HepG2 (cell line): ENCODE measurements around the gene APOA1. TPM values are rescaled to one million over a fixed set of nuclear protein-coding genes. Genes with fewer than 3 reads are reported as not detected.
A peak's percentile ranks its signal among the peaks of the same experiment; 100 is the strongest.

Experiments used
- HNF4A ChIP-seq: sonication (generic); formaldehyde crosslinking; IDR thresholded peaks from 2 replicates; pipeline ENCODE4 v1.4.0; 2020; ENCODE audit warnings: missing genetic modification reagents
- PHF20 ChIP-seq: sonication (generic); formaldehyde crosslinking; IDR thresholded peaks from 2 replicates; pipeline ENCODE4 v1.5.0; 2020; ENCODE audit warnings: mild to moderate bottlenecking, missing genetic modification reagents
- PHF5A ChIP-seq: IDR thresholded peaks from one replicate; pipeline ENCODE4 v1.6.1; 2018; ENCODE audit warnings: low read depth, missing genetic modification reagents; ENCODE audit not compliant: unreplicated experiment
- TBX2 ChIP-seq: sonication (generic); formaldehyde crosslinking; IDR thresholded peaks from 2 replicates; pipeline ENCODE4 v1.5.0; 2020; ENCODE audit warnings: missing genetic modification reagents, mild to moderate bottlenecking, borderline replicate concordance
- ZBTB43 ChIP-seq: sonication (generic); formaldehyde crosslinking; conservative IDR thresholded peaks from 2 replicates; pipeline ENCODE4 v1.4.0; 2020; ENCODE audit warnings: missing genetic modification reagents
- ZBTB46 ChIP-seq: sonication (generic); formaldehyde crosslinking; IDR thresholded peaks from 2 replicates; pipeline ENCODE4 v1.4.0; 2020; ENCODE audit warnings: mild to moderate bottlenecking, missing genetic modification reagents, borderline replicate concordance
- ZFP36 ChIP-seq: fragments of 150-350 bp; IDR thresholded peaks from 2 replicates; pipeline ENCODE4 v1.6.1; 2018; ENCODE audit warnings: borderline replicate concordance, low read length, low read depth; ENCODE audit not compliant: partially characterized antibody
- ZNF251 ChIP-seq: sonication (generic); formaldehyde crosslinking; IDR thresholded peaks from 2 replicates; pipeline ENCODE4 v1.9.0; 2021; ENCODE audit warnings: mild to moderate bottlenecking, missing genetic modification reagents
- ZNF33B ChIP-seq: sonication (generic); formaldehyde crosslinking; IDR thresholded peaks from 2 replicates; pipeline ENCODE4 v1.5.1; 2020; ENCODE audit warnings: mild to moderate bottlenecking, missing genetic modification reagents
- ZNF460 ChIP-seq: sonication (generic); formaldehyde crosslinking; IDR thresholded peaks from 2 replicates; pipeline ENCODE4 v1.5.1; 2020; ENCODE audit warnings: missing genetic modification reagents, mild to moderate bottlenecking, borderline replicate concordance
- ZNF644 ChIP-seq: IDR thresholded peaks from 2 replicates; pipeline ENCODE4 v1.6.1; 2016; ENCODE audit warnings: low read depth
- polyA plus RNA-seq, 8 experiments: library from polyadenylated mRNA; depleted of rRNA in 3 of 8; stranded (reverse) in 7 of 8; unstranded in 1 of 8; fragments of >200 nt; fragmentation: Illumina TruSeq in 4 of 8; extraction: Trizol in 4 of 8; gene quantifications; 2 replicates each; pipeline versions ENCODE4 v1.2.1 to v1.2.3, GENCODE V29; 2011 to 2016; ENCODE audit warnings: low read depth in 4 of 8, missing spikeins in 1 of 8, mixed read lengths in 1 of 8; ENCODE audit not compliant: insufficient read depth in 1 of 8
- total RNA-seq, 5 experiments: library from RNA; depleted of rRNA; stranded (reverse); fragments of >200 nt; fragmentation: Illumina TruSeq; extraction: Trizol; gene quantifications; 2 replicates each; pipeline ENCODE4 v1.2.3, GENCODE V29; 2016; ENCODE audit warnings: low read depth in 1 of 5
- TF ChIP-seq, protein P1 (sequence below): sonication (generic); formaldehyde crosslinking; IDR thresholded peaks from 2 replicates; pipeline ENCODE4 v1.4.0; 2020; ENCODE audit warnings: missing genetic modification reagents
- TF ChIP-seq, protein P2 (sequence below): sonication (generic); formaldehyde crosslinking; IDR thresholded peaks from 2 replicates; pipeline ENCODE4 v1.4.0; 2020; ENCODE audit warnings: missing genetic modification reagents
- TF ChIP-seq, protein P3 (sequence below): sonication (generic); formaldehyde crosslinking; IDR thresholded peaks from 2 replicates; pipeline ENCODE4 v1.4.0; 2020; ENCODE audit warnings: missing genetic modification reagents, borderline replicate concordance
- TF ChIP-seq, protein P4 (sequence below): IDR thresholded peaks from 2 replicates; pipeline ENCODE4 v1.4.0; 2020; ENCODE audit warnings: mild to moderate bottlenecking, missing genetic modification reagents

APOA1 gene
- total and polyA plus RNA-seq, 2 of the 13 experiments (the other 11 are each of a cell fraction or from before 2014, with no cell fraction given), result 1,973 to 5,485 TPM

GRCh38 chr11:116832350-116833290 lies 4.8 kb downstream of the APOA1 start (continued):
- TF ChIP-seq TBX2 (peak; percentile 99), ZNF644 (CRISPR knock-in tag) (peak; percentile 65), ZNF33B (no peak), ZBTB46 (CRISPR knock-in tag) (no peak), ZNF460 (CRISPR knock-in tag) (peak; percentile 55; the same call in 1 of the 2 replicates), ZFP36 (no peak), HNF4A (CRISPR knock-in tag) (peak; percentile 99), PHF5A (CRISPR knock-in tag) (peak; percentile 99), ZBTB43 (CRISPR knock-in tag) (peak; percentile 95), PHF20 (CRISPR knock-in tag) (no peak), ZNF251 (no peak)
- TF ChIP-seq, protein P1, sequence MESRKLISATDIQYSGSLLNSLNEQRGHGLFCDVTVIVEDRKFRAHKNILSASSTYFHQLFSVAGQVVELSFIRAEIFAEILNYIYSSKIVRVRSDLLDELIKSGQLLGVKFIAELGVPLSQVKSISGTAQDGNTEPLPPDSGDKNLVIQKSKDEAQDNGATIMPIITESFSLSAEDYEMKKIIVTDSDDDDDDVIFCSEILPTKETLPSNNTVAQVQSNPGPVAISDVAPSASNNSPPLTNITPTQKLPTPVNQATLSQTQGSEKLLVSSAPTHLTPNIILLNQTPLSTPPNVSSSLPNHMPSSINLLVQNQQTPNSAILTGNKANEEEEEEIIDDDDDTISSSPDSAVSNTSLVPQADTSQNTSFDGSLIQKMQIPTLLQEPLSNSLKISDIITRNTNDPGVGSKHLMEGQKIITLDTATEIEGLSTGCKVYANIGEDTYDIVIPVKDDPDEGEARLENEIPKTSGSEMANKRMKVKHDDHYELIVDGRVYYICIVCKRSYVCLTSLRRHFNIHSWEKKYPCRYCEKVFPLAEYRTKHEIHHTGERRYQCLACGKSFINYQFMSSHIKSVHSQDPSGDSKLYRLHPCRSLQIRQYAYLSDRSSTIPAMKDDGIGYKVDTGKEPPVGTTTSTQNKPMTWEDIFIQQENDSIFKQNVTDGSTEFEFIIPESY (CRISPR knock-in tag), result peak; percentile 90
- TF ChIP-seq, protein P2, sequence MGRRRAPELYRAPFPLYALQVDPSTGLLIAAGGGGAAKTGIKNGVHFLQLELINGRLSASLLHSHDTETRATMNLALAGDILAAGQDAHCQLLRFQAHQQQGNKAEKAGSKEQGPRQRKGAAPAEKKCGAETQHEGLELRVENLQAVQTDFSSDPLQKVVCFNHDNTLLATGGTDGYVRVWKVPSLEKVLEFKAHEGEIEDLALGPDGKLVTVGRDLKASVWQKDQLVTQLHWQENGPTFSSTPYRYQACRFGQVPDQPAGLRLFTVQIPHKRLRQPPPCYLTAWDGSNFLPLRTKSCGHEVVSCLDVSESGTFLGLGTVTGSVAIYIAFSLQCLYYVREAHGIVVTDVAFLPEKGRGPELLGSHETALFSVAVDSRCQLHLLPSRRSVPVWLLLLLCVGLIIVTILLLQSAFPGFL (CRISPR knock-in tag), result no peak
- TF ChIP-seq, protein P3, sequence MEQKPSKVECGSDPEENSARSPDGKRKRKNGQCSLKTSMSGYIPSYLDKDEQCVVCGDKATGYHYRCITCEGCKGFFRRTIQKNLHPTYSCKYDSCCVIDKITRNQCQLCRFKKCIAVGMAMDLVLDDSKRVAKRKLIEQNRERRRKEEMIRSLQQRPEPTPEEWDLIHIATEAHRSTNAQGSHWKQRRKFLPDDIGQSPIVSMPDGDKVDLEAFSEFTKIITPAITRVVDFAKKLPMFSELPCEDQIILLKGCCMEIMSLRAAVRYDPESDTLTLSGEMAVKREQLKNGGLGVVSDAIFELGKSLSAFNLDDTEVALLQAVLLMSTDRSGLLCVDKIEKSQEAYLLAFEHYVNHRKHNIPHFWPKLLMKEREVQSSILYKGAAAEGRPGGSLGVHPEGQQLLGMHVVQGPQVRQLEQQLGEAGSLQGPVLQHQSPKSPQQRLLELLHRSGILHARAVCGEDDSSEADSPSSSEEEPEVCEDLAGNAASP (CRISPR knock-in tag), result peak; percentile 98
- TF ChIP-seq, protein P4, sequence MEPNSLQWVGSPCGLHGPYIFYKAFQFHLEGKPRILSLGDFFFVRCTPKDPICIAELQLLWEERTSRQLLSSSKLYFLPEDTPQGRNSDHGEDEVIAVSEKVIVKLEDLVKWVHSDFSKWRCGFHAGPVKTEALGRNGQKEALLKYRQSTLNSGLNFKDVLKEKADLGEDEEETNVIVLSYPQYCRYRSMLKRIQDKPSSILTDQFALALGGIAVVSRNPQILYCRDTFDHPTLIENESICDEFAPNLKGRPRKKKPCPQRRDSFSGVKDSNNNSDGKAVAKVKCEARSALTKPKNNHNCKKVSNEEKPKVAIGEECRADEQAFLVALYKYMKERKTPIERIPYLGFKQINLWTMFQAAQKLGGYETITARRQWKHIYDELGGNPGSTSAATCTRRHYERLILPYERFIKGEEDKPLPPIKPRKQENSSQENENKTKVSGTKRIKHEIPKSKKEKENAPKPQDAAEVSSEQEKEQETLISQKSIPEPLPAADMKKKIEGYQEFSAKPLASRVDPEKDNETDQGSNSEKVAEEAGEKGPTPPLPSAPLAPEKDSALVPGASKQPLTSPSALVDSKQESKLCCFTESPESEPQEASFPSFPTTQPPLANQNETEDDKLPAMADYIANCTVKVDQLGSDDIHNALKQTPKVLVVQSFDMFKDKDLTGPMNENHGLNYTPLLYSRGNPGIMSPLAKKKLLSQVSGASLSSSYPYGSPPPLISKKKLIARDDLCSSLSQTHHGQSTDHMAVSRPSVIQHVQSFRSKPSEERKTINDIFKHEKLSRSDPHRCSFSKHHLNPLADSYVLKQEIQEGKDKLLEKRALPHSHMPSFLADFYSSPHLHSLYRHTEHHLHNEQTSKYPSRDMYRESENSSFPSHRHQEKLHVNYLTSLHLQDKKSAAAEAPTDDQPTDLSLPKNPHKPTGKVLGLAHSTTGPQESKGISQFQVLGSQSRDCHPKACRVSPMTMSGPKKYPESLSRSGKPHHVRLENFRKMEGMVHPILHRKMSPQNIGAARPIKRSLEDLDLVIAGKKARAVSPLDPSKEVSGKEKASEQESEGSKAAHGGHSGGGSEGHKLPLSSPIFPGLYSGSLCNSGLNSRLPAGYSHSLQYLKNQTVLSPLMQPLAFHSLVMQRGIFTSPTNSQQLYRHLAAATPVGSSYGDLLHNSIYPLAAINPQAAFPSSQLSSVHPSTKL (CRISPR knock-in tag), result peak; percentile 98
